SK-N-SH treated with all-trans-retinoic acid at 6 μM for 48 hours (cell line): Measurements from ENCODE around the gene SYTL3.

Source experiments
- ARNTL ChIP-seq: fragments of 450-650 bp; formaldehyde crosslinking; IDR thresholded peaks from 2 replicates; pipeline ENCODE4 v1.5.0; 2020; ENCODE audit warnings: low read depth, mild to moderate bottlenecking, moderate library complexity, borderline replicate concordance
- RARB ChIP-seq: fragments of 250-450 bp; sonication (Bioruptor Pico); IDR thresholded peaks from 2 replicates; pipeline ENCODE4 v1.8.0; 2021; ENCODE audit warnings: mild to moderate bottlenecking, moderate library complexity
- SNAI2 ChIP-seq: fragments of 250-450 bp; sonication (Bioruptor Pico); IDR thresholded peaks from 2 replicates; pipeline ENCODE4 v1.5.0; 2020; ENCODE audit warnings: mild to moderate bottlenecking, moderate library complexity
- TF ChIP-seq, protein P1 (sequence below): fragments of 250-450 bp; sonication (Bioruptor Pico); IDR thresholded peaks from 2 replicates; pipeline ENCODE4 v1.8.0; 2020; ENCODE audit warnings: mild to moderate bottlenecking, moderate library complexity, borderline replicate concordance
- TF ChIP-seq, protein P2 (sequence below): fragments of 250-450 bp; sonication (Bioruptor Pico); IDR thresholded peaks from 2 replicates; pipeline ENCODE4 v1.5.1; 2020; ENCODE audit warnings: low read depth, mild to moderate bottlenecking, moderate library complexity
- TF ChIP-seq, protein P3 (sequence below): fragments of 250-450 bp; sonication (Bioruptor Pico); IDR thresholded peaks from 2 replicates; pipeline ENCODE4 v1.5.0; 2020; ENCODE audit warnings: mild to moderate bottlenecking, moderate library complexity

DNA sequence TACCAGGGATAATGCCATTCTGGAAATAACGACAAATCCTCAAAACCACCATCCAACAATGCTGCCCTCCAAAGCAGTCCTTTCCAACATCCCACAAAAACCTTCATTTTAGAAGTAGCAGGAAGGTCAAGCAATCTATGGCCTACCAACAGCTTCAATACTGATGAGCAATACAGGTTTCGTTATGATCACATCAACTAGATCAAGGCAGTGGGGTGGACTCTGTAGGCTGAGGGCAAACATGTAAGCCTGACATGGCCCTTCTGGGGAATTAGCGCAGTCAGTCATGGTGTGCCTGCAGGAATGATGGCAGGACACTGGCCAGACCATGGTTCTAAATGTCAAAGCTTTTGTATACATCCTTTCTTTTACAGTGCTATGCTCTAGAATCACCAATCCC lies 127.7 kb downstream of the SYTL3 start:
- TF ChIP-seq, protein P1, sequence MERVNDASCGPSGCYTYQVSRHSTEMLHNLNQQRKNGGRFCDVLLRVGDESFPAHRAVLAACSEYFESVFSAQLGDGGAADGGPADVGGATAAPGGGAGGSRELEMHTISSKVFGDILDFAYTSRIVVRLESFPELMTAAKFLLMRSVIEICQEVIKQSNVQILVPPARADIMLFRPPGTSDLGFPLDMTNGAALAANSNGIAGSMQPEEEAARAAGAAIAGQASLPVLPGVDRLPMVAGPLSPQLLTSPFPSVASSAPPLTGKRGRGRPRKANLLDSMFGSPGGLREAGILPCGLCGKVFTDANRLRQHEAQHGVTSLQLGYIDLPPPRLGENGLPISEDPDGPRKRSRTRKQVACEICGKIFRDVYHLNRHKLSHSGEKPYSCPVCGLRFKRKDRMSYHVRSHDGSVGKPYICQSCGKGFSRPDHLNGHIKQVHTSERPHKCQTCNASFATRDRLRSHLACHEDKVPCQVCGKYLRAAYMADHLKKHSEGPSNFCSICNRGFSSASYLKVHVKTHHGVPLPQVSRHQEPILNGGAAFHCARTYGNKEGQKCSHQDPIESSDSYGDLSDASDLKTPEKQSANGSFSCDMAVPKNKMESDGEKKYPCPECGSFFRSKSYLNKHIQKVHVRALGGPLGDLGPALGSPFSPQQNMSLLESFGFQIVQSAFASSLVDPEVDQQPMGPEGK (CRISPR knock-in tag) = no peak
- TF ChIP-seq ARNTL (CRISPR knock-in tag) (no peak), SNAI2 (CRISPR knock-in tag) (no peak), RARB (CRISPR knock-in tag) (no peak)
- TF ChIP-seq, protein P2, sequence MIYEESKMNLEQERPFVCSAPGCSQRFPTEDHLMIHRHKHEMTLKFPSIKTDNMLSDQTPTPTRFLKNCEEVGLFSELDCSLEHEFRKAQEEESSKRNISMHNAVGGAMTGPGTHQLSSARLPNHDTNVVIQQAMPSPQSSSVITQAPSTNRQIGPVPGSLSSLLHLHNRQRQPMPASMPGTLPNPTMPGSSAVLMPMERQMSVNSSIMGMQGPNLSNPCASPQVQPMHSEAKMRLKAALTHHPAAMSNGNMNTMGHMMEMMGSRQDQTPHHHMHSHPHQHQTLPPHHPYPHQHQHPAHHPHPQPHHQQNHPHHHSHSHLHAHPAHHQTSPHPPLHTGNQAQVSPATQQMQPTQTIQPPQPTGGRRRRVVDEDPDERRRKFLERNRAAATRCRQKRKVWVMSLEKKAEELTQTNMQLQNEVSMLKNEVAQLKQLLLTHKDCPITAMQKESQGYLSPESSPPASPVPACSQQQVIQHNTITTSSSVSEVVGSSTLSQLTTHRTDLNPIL = no peak
- TF ChIP-seq, protein P3, sequence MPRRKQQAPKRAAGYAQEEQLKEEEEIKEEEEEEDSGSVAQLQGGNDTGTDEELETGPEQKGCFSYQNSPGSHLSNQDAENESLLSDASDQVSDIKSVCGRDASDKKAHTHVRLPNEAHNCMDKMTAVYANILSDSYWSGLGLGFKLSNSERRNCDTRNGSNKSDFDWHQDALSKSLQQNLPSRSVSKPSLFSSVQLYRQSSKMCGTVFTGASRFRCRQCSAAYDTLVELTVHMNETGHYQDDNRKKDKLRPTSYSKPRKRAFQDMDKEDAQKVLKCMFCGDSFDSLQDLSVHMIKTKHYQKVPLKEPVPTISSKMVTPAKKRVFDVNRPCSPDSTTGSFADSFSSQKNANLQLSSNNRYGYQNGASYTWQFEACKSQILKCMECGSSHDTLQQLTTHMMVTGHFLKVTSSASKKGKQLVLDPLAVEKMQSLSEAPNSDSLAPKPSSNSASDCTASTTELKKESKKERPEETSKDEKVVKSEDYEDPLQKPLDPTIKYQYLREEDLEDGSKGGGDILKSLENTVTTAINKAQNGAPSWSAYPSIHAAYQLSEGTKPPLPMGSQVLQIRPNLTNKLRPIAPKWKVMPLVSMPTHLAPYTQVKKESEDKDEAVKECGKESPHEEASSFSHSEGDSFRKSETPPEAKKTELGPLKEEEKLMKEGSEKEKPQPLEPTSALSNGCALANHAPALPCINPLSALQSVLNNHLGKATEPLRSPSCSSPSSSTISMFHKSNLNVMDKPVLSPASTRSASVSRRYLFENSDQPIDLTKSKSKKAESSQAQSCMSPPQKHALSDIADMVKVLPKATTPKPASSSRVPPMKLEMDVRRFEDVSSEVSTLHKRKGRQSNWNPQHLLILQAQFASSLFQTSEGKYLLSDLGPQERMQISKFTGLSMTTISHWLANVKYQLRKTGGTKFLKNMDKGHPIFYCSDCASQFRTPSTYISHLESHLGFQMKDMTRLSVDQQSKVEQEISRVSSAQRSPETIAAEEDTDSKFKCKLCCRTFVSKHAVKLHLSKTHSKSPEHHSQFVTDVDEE (CRISPR knock-in tag) = no peak
